Activated CD4-positive, alpha-beta T cell treated with anti-CD3 and anti-CD28 coated beads, Interleukin-2, amount 10 ng/mL, durations not matched to agents 24 days and 14 days (primary cell): ENCODE results near the gene TMEM135. TPM values are rescaled to one million over a fixed set of nuclear protein-coding genes. Genes with fewer than 3 reads are reported as not detected.

Experiments
- DNase-seq: peaks from one replicate; pipeline ENCODE4 v3.0.0; 2022
- H3K27ac Mint-ChIP-seq: one replicate; pipeline ENCODE4 v1.8.0; 2022; ENCODE audit warnings: mild to moderate bottlenecking, mixed read lengths
- H3K27me3 Mint-ChIP-seq: one replicate; pipeline ENCODE4 v1.8.0; 2022; ENCODE audit warnings: mixed read lengths
- H3K36me3 Mint-ChIP-seq: one replicate; pipeline ENCODE4 v1.8.0; 2022; ENCODE audit warnings: low read depth, mild to moderate bottlenecking, mixed read lengths
- H3K4me1 Mint-ChIP-seq: one replicate; pipeline ENCODE4 v1.8.0; 2021; ENCODE audit warnings: mixed read lengths
- H3K4me3 Mint-ChIP-seq: one replicate; pipeline ENCODE4 v1.8.0; 2022; ENCODE audit warnings: mild to moderate bottlenecking, moderate library complexity, mixed read lengths
- H3K9me3 Mint-ChIP-seq: one replicate; pipeline ENCODE4 v1.8.0; 2021; ENCODE audit warnings: mixed read lengths
- intact Hi-C: fragments of 100-400 bp; cut with micrococcal nuclease; formaldehyde crosslinking; loops from one replicate; pipeline ENCODE4 v1.15.1; 2023
- total RNA-seq: library from RNA; stranded (reverse); gene quantifications from 2 replicates; pipeline ENCODE4 v1.2.3, GENCODE V29; 2022

The TMEM135 gene
- total RNA-seq, 1 donor from 2014 or later = 28.6 TPM

GRCh38 chr11:87292598-87292997 is 254.9 kb downstream of the TMEM135 start:
- intact Hi-C loops = loop anchor here (5.0 kb wide), 1 partner anchor 300 kb away; no protein-coding TSS in a partner anchor
- Mint-ChIP-seq H3K27me3 (no peaks in the 10 kb centered on the region), H3K4me1 (no peaks in the 10 kb centered on the region), H3K27ac (no peak overlapping the region), H3K4me3 (no peak overlapping the region), H3K36me3 (no peaks in the 10 kb centered on the region), H3K9me3 (no peaks in the 10 kb centered on the region)
- DNase-seq = no peak

- no peaks in the 10 kb centered on the region for H3K9me3 Mint-ChIP-seq
These were observed 257.5 kb downstream of the TMEM135 start for GRCh38 chr11:87295237-87295636.

GRCh38 chr11:87296627-87297026 is 258.9 kb downstream of the TMEM135 start:
- DNase-seq = no peak
- Mint-ChIP-seq H3K9me3 (no peaks in the 10 kb centered on the region), H3K27ac (no peak overlapping the region), H3K4me1 (peaks cover 8% of the 10 kb centered on the region), H3K4me3 (no peak overlapping the region), H3K36me3 (peaks cover 1% of the 10 kb centered on the region), H3K27me3 (no peaks in the 10 kb centered on the region)
- intact Hi-C loops = no loop called here

More at GRCh38 chr11:87295237-87295636, 257.5 kb downstream of the TMEM135 start:
- no peaks in the 10 kb centered on the region for H3K27me3 Mint-ChIP-seq
- DNase-seq = no peak
- H3K4me1 Mint-ChIP-seq = peaks cover 8% of the 10 kb centered on the region
- intact Hi-C loops = no loop called here
- H3K36me3 Mint-ChIP-seq = peaks cover 1% of the 10 kb centered on the region
- H3K27ac Mint-ChIP-seq = no peak overlapping the region
- no peak overlapping the region for H3K4me3 Mint-ChIP-seq

GRCh38 chr11:87298155-87298554 is 260.4 kb downstream of the TMEM135 start:
- no peak overlapping the region for H3K27ac Mint-ChIP-seq
- H3K4me3 Mint-ChIP-seq = no peak overlapping the region
- H3K4me1 Mint-ChIP-seq = peaks cover 8% of the 10 kb centered on the region
- H3K27me3 Mint-ChIP-seq = no peaks in the 10 kb centered on the region
- no peaks in the 10 kb centered on the region for H3K9me3 Mint-ChIP-seq
- intact Hi-C loops = no loop called here
- no peak for DNase-seq
- H3K36me3 Mint-ChIP-seq = peaks cover 1% of the 10 kb centered on the region

GRCh38 chr11:87299041-87299481 is 261.3 kb downstream of the TMEM135 start:
- H3K9me3 Mint-ChIP-seq = no peaks in the 10 kb centered on the region
- peaks cover 1% of the 10 kb centered on the region for H3K36me3 Mint-ChIP-seq
- no peak overlapping the region for H3K27ac Mint-ChIP-seq
- H3K4me3 Mint-ChIP-seq = no peak overlapping the region
- intact Hi-C loops = no loop called here
- H3K4me1 Mint-ChIP-seq = peaks cover 8% of the 10 kb centered on the region
- no peaks in the 10 kb centered on the region for H3K27me3 Mint-ChIP-seq
- DNase-seq = no peak

GRCh38 chr11:87300640-87301380 is 263.1 kb downstream of the TMEM135 start:
- Mint-ChIP-seq H3K9me3 (no peaks in the 10 kb centered on the region), H3K27ac (no peak overlapping the region), H3K4me3 (no peak overlapping the region), H3K4me1 (peaks cover 8% of the 10 kb centered on the region), H3K36me3 (peaks cover 1% of the 10 kb centered on the region), H3K27me3 (no peaks in the 10 kb centered on the region)
- intact Hi-C loops = no loop called here
- DNase-seq = peak; percentile 57

GRCh38 chr11:87301785-87302540 is 264.2 kb downstream of the TMEM135 start:
- intact Hi-C loops = no loop called here
- H3K4me3 Mint-ChIP-seq = no peak overlapping the region
- H3K4me1 Mint-ChIP-seq = peaks cover 8% of the 10 kb centered on the region
- no peaks in the 10 kb centered on the region for H3K27me3 Mint-ChIP-seq
- peaks cover 2% of the 10 kb centered on the region for H3K36me3 Mint-ChIP-seq
- DNase-seq = no peak
- H3K27ac Mint-ChIP-seq = no peak overlapping the region
- no peaks in the 10 kb centered on the region for H3K9me3 Mint-ChIP-seq

- intact Hi-C loops = no loop called here
- Mint-ChIP-seq H3K4me3 (no peak overlapping the region), H3K4me1 (peaks cover 1% of the 10 kb centered on the region), H3K27ac (no peak overlapping the region), H3K27me3 (no peaks in the 10 kb centered on the region), H3K9me3 (no peaks in the 10 kb centered on the region), H3K36me3 (peaks cover 5% of the 10 kb centered on the region)
- DNase-seq = no peak
These were observed 266.7 kb downstream of the TMEM135 start for GRCh38 chr11:87304412-87304811.

- Mint-ChIP-seq H3K9me3 (no peaks in the 10 kb centered on the region), H3K27ac (no peak overlapping the region), H3K36me3 (peaks cover 6% of the 10 kb centered on the region), H3K4me3 (no peak overlapping the region), H3K4me1 (no peaks in the 10 kb centered on the region), H3K27me3 (no peaks in the 10 kb centered on the region)
- intact Hi-C loops = no loop called here
- DNase-seq = no peak
These were observed 268.6 kb downstream of the TMEM135 start for GRCh38 chr11:87306262-87306851.

GRCh38 chr11:87307101-87307500 is 269.4 kb downstream of the TMEM135 start:
- Mint-ChIP-seq H3K27ac (no peak overlapping the region), H3K4me1 (no peaks in the 10 kb centered on the region), H3K9me3 (no peaks in the 10 kb centered on the region), H3K27me3 (no peaks in the 10 kb centered on the region), H3K4me3 (no peak overlapping the region), H3K36me3 (peaks cover 6% of the 10 kb centered on the region)
- DNase-seq = no peak
- intact Hi-C loops = no loop called here

- Mint-ChIP-seq H3K36me3 (no peaks in the 10 kb centered on the region), H3K27me3 (no peaks in the 10 kb centered on the region), H3K27ac (no peak overlapping the region), H3K9me3 (no peaks in the 10 kb centered on the region), H3K4me1 (no peaks in the 10 kb centered on the region), H3K4me3 (no peak overlapping the region)
- intact Hi-C loops = no loop called here
- DNase-seq = no peak
These were observed 277.5 kb downstream of the TMEM135 start for GRCh38 chr11:87315229-87315628.

- no peaks in the 10 kb centered on the region for H3K4me1 Mint-ChIP-seq
- no peak for DNase-seq
- H3K36me3 Mint-ChIP-seq = peaks cover 1% of the 10 kb centered on the region
- H3K27me3 Mint-ChIP-seq = no peaks in the 10 kb centered on the region
- H3K27ac Mint-ChIP-seq = no peak overlapping the region
- no peak overlapping the region for H3K4me3 Mint-ChIP-seq
- intact Hi-C loops = no loop called here
- H3K9me3 Mint-ChIP-seq = no peaks in the 10 kb centered on the region
These were observed 278.8 kb downstream of the TMEM135 start for GRCh38 chr11:87316491-87316890.

GRCh38 chr11:87317441-87317840 is 279.7 kb downstream of the TMEM135 start:
- no peak for DNase-seq
- H3K9me3 Mint-ChIP-seq = no peaks in the 10 kb centered on the region
- no peak overlapping the region for H3K4me3 Mint-ChIP-seq
- no peak overlapping the region for H3K27ac Mint-ChIP-seq
- no peaks in the 10 kb centered on the region for H3K4me1 Mint-ChIP-seq
- no peaks in the 10 kb centered on the region for H3K27me3 Mint-ChIP-seq
- intact Hi-C loops = no loop called here
- H3K36me3 Mint-ChIP-seq = peaks cover 4% of the 10 kb centered on the region

GRCh38 chr11:87320123-87320522 is 282.4 kb downstream of the TMEM135 start:
- no peaks in the 10 kb centered on the region for H3K4me1 Mint-ChIP-seq
- no peak overlapping the region for H3K27ac Mint-ChIP-seq
- no peak for DNase-seq
- H3K36me3 Mint-ChIP-seq = peaks cover 7% of the 10 kb centered on the region
- intact Hi-C loops = no loop called here
- no peak overlapping the region for H3K4me3 Mint-ChIP-seq
- no peaks in the 10 kb centered on the region for H3K9me3 Mint-ChIP-seq
- no peaks in the 10 kb centered on the region for H3K27me3 Mint-ChIP-seq
